NCI-H526 (cell line): ENCODE results near the gene SMARCC2.

Experiments
- DNase-seq, 2 experiments: peaks; one replicate each; lab custom pipeline; 2025; lab: John Stamatoyannopoulos, UW

Gene SMARCC2

GRCh38 chr12:56152132-56152755 is 37.0 kb downstream of the SMARCC2 start, which contains the start of gene MYL6B:
MYL6B (plus strand) TSS chr12:56152587; CDS start chr12:56153919, 1,332 bp downstream.
- peak; percentile 76 to 95 for DNase-seq

GRCh38 chr12:56151672-56152131 is 37.6 kb downstream of the SMARCC2 start:
- DNase-seq: peak; percentile 56 to 77

GRCh38 chr12:56150563-56150962 is 38.7 kb downstream of the SMARCC2 start:
- no peak for DNase-seq

GRCh38 chr12:56146492-56147460 is 42.5 kb downstream of the SMARCC2 start:
- no peak for DNase-seq

GRCh38 chr12:56145217-56145616 is 44.1 kb downstream of the SMARCC2 start:
- DNase-seq: no peak

GRCh38 chr12:56143870-56144269 is 45.4 kb downstream of the SMARCC2 start:
- DNase-seq: no peak

- DNase-seq: no peak
Observed at GRCh38 chr12:56143217-56143616, 46.1 kb downstream of the SMARCC2 start.

GRCh38 chr12:56141946-56142784 is 47.1 kb downstream of the SMARCC2 start:
- no peak for DNase-seq

GRCh38 chr12:56137853-56138571 is 51.3 kb downstream of the SMARCC2 start:
- DNase-seq: no peak

GRCh38 chr12:56134897-56135296 is 54.4 kb downstream of the SMARCC2 start:
- DNase-seq: no peak

GRCh38 chr12:56130876-56131275 is 58.4 kb downstream of the SMARCC2 start:
- no peak for DNase-seq

- DNase-seq: no peak
Observed at GRCh38 chr12:56129942-56130495, 59.3 kb downstream of the SMARCC2 start.

- DNase-seq: peak in 1 of 2 experiments; percentile 64
Observed at GRCh38 chr12:56129206-56129941, 59.9 kb downstream of the SMARCC2 start.

- peak in 1 of 2 experiments; percentile 51 for DNase-seq
Observed at GRCh38 chr12:56128670-56129205, 60.5 kb downstream of the SMARCC2 start.

- peak; percentile 99 for DNase-seq
Observed at GRCh38 chr12:56127888-56128669, 61.2 kb downstream of the SMARCC2 start, which contains the start of gene ESYT1. ESYT1 (plus strand) TSS chr12:56128267; CDS start chr12:56128320, 53 bp downstream.

GRCh38 chr12:56127485-56127887 is 61.8 kb downstream of the SMARCC2 start:
- no peak for DNase-seq

GRCh38 chr12:56126732-56127239 is 62.5 kb downstream of the SMARCC2 start:
- no peak for DNase-seq

- no peak for DNase-seq
Observed at GRCh38 chr12:56124133-56124532, 65.2 kb downstream of the SMARCC2 start.

- no peak for DNase-seq
Observed at GRCh38 chr12:56122637-56123036, 66.6 kb downstream of the SMARCC2 start.
